Memory B cell (primary cell): ENCODE data around the gene SPATA6L.
"Not testable (repeated sequence)": the region's sequence is repeated elsewhere in the genome, so short reads cannot be mapped to it uniquely, and the experiment has no call there.

Experiments used
- ATAC-seq: fragments of 150-1000 bp; cut with Tn5 transposase; 2 replicates; pipeline ENCODE4 v1.10.0; 2021; ENCODE audit warnings: low read depth, mild to moderate bottlenecking, moderate library complexity
- DNase-seq, 2 donors: peaks; one replicate each; pipeline ENCODE4 v3.0.0; 2022; ENCODE audit warnings: low spot score in 2 of 2
- H3K27ac Mint-ChIP-seq: one replicate; pipeline ENCODE4 v1.8.0; 2022; ENCODE audit warnings: mild to moderate bottlenecking, moderate library complexity, mixed read lengths
- H3K27me3 Mint-ChIP-seq: one replicate; pipeline ENCODE4 v1.8.0; 2022; ENCODE audit warnings: mixed read lengths
- H3K36me3 Mint-ChIP-seq: one replicate; pipeline ENCODE4 v1.8.0; 2022; ENCODE audit warnings: mild to moderate bottlenecking, mixed read lengths
- H3K4me1 Mint-ChIP-seq: one replicate; pipeline ENCODE4 v1.8.0; 2022; ENCODE audit warnings: mixed read lengths
- H3K4me3 Mint-ChIP-seq: one replicate; pipeline ENCODE4 v1.8.0; 2022; ENCODE audit warnings: mild to moderate bottlenecking, moderate library complexity, mixed read lengths
- H3K9me3 Mint-ChIP-seq: one replicate; pipeline ENCODE4 v1.8.0; 2022; ENCODE audit warnings: mixed read lengths

SPATA6L gene

DNA sequence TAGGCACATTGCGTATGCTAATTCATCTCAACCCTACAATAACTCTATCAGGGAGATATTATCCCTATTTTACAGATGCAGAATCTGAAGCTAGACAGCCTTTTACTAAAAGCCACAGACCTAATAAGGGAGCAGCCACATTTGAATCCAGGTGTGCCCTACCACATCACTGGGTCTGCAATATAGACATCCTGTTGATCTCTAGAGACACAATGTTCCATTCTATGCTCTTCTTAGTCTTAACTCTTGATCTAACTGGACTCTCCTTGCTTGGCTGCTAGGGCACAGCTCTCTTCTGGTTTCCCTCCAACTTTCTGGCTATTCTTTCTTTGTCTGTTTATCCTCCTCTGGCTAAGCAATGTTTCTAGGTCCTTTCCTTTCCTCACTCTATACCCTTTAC is 1.4 kb upstream of the SPATA6L start:
- no peak for ATAC-seq
- H3K27me3 Mint-ChIP-seq, result peaks cover 6% of the 10 kb centered on the region
- H3K9me3 Mint-ChIP-seq, result no peaks in the 10 kb centered on the region
- no peaks in the 10 kb centered on the region for H3K36me3 Mint-ChIP-seq
- DNase-seq, result no peak
- no peak overlapping the region for H3K27ac Mint-ChIP-seq
- peaks cover 39% of the 10 kb centered on the region for H3K4me1 Mint-ChIP-seq
- H3K4me3 Mint-ChIP-seq, result no peak overlapping the region

DNA sequence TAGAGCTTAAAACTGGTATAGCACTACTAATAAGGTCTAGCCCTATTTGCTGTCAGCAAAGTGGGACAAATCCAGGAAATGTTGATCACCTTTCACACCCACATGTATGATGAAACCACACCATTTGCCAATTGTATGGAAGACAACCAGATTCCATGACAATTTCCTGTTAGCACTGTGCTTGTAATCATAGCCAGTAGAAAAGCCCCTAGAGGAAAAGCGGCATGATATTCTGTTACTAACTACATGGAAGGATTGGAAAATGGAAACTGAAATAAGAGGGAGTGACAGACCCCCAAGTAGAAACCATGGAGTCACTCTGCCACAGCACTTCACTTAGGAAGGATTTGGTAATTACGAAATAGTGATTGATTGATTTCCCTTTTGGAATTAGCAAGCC is 923 bp downstream of the SPATA6L start:
- Mint-ChIP-seq H3K27me3 (peaks cover 6% of the 10 kb centered on the region), H3K36me3 (no peaks in the 10 kb centered on the region), H3K4me1 (peaks cover 46% of the 10 kb centered on the region), H3K9me3 (no peaks in the 10 kb centered on the region), H3K27ac (no peak overlapping the region), H3K4me3 (peak overlapping the region; percentile 78)
- ATAC-seq (no peak), DNase-seq (no peak)

DNA sequence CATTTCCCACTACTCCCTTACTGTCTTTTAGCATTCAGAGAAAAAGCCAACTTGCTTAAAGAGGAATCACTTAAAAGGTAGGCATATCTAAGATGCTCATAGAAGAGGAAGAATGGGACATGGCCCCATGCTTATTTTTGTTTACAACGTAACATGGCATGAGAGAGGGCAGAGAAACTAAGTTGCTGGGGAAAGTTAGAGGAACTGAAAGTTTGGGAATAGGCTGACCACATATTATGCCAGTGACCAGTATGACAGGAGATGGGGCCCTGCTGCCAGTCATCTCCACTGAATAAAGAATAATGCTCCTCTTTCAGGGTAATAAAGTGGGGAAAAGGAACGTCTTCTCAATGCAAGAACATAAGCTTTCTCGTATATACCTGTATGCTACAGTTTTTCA is 2.3 kb downstream of the SPATA6L start:
- DNase-seq (no peak), ATAC-seq (no peak)
- H3K36me3 Mint-ChIP-seq, result no peaks in the 10 kb centered on the region
- peaks cover 46% of the 10 kb centered on the region for H3K4me1 Mint-ChIP-seq
- peaks cover 6% of the 10 kb centered on the region for H3K27me3 Mint-ChIP-seq
- no peaks in the 10 kb centered on the region for H3K9me3 Mint-ChIP-seq
- peak overlapping the region; percentile 19 for H3K4me3 Mint-ChIP-seq
- peak overlapping the region; percentile 25 for H3K27ac Mint-ChIP-seq

DNA sequence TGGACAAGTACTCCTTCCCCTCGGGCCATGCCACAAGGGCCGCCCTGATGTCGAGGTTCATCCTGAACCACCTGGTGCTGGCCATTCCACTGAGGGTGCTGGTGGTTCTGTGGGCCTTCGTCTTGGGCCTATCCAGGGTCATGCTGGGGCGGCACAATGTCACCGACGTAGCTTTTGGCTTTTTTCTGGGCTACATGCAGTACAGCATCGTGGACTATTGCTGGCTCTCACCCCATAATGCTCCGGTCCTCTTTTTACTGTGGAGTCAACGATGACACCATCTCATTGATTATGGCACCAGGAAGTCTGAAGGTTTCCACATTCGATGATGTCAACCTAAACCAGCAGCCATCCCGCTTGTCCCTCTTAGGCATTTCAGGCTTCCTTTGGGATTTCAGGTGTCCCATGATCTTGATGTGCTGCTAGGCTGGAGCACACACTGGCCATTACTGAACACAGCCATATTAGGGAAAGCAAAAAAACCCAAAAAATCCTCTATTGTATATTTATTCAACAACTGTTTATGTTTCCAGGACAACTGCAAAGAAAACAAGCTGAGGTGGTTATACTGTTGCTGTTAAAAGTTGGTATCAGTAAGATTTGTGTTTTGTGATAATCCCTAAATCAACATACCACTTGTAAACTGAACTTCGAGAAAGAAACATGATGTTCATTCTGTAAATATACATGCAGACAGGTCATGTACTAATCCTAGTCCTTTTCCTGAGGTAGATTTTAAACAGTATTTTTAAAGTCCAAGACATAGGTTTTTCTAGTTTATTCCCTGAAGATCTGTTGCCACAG is 3.1 kb downstream of the SPATA6L start:
- Mint-ChIP-seq H3K27me3 (peaks cover 2% of the 10 kb centered on the region), H3K4me3 (peak overlapping the region; percentile 87), H3K9me3 (no peaks in the 10 kb centered on the region), H3K36me3 (no peaks in the 10 kb centered on the region), H3K27ac (peak overlapping the region; percentile 25), H3K4me1 (peaks cover 46% of the 10 kb centered on the region)
- no peak for DNase-seq
- ATAC-seq, result peak; percentile 6

DNA sequence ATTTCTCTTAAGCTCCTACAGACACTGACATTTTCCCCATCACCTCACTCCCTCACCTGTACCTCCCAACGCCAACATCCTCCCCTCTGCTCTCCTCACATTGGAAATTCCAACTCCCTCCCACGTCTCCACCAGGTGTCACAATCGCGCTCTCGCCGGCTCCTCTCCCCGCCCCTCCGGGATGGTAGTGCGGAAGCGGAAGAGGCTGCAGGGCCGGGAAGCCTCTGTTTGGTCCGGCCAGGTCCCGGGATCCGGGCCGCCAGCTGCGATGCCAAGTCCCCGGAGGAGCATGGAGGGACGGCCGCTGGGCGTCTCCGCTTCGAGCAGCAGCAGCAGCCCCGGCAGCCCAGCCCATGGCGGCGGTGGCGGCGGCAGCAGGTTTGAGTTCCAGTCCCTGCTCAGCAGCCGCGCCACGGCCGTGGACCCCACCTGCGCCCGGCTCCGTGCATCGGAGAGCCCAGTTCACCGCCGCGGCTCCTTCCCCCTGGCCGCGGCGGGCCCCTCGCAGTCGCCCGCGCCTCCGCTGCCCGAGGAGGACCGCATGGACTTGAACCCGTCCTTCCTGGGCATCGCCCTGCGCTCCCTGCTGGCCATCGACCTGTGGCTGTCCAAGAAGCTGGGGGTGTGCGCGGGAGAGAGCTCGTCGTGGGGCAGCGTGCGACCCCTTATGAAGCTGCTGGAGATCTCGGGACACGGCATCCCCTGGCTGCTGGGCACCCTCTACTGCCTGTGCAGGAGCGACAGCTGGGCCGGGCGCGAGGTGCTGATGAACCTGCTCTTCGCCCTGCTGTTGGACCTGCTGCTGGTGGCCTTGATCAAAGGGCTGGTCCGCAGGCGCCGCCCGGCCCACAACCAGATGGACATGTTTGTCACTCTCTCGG is 3.9 kb downstream of the SPATA6L start, which contains the start of gene PLPP6:
TSS of gene PLPP6 (plus strand) at position 187 of the 881 bp plus-strand sequence. CDS start at position 269, 82 bp downstream.
- H3K36me3 Mint-ChIP-seq, result no peaks in the 10 kb centered on the region
- H3K4me3 Mint-ChIP-seq, result peak within 1 kb of the TSS; percentile 87
- no peaks in the 10 kb centered on the region for H3K9me3 Mint-ChIP-seq
- H3K27me3 Mint-ChIP-seq, result no peaks in the 10 kb centered on the region
- H3K27ac Mint-ChIP-seq, result peak within 1 kb of the TSS; percentile 68
- ATAC-seq (peak; percentile 75), DNase-seq (peak; percentile 50 to 58)
- H3K4me1 Mint-ChIP-seq, result peaks cover 43% of the 10 kb centered on the region

DNA sequence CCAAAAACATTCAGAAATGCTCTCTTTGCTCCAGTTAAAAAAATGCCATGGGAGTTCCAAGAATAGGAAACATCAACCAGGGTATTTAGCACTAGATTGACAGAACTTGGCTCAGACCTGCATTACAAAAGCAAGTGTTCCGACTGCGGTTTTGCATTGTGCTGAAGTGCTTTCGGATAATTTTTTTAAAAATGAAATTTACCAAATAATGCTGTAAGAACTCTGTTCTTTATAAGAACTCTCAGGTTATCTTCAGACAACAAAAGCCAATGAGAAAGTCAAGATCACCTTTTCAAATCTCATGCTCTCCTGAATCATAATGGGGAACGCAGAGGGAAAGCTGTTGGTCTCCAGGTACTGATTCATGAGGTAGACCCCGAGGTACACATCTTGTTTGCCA is 4.7 kb downstream of the SPATA6L start:
- Mint-ChIP-seq H3K36me3 (no peaks in the 10 kb centered on the region), H3K9me3 (no peaks in the 10 kb centered on the region), H3K4me1 (peaks cover 41% of the 10 kb centered on the region), H3K27me3 (no peaks in the 10 kb centered on the region), H3K27ac (peak overlapping the region; percentile 68), H3K4me3 (peak overlapping the region; percentile 87)
- no peak for ATAC-seq
- DNase-seq, result no peak

DNA sequence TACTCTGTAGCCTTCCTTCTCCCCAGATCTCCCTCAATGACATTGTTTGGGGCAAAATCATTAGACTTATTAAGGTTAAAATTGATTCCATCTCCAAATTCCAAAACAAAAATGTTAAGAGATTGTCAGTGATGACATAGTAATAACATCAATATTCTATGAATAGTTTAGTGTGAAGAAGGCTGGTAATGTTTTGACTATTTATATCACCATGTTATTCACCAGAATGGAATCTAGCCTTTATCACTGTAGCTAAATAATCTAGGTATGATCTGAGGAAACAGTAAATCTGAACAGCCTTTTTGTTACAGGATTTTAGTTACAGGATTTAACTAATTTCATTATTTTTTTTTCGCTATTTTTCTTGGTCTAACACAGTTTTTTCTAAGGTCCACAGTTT is 5.1 kb downstream of the SPATA6L start:
- H3K27ac Mint-ChIP-seq, result no peak overlapping the region
- ATAC-seq, result no peak
- no peaks in the 10 kb centered on the region for H3K27me3 Mint-ChIP-seq
- peaks cover 37% of the 10 kb centered on the region for H3K4me1 Mint-ChIP-seq
- no peak for DNase-seq
- H3K4me3 Mint-ChIP-seq, result no peak overlapping the region
- no peaks in the 10 kb centered on the region for H3K9me3 Mint-ChIP-seq
- H3K36me3 Mint-ChIP-seq, result no peaks in the 10 kb centered on the region

- not testable (repeated sequence) for DNase-seq, H3K36me3 Mint-ChIP-seq, H3K27ac Mint-ChIP-seq, H3K27me3 Mint-ChIP-seq, H3K9me3 Mint-ChIP-seq, ATAC-seq, H3K4me3 Mint-ChIP-seq
- H3K4me1 Mint-ChIP-seq, result peaks cover 32% of the 10 kb centered on the region
Observed at GRCh38 chr9:4660665-4661064, 5.6 kb downstream of the SPATA6L start.

GRCh38 chr9:4657426-4658159 is 8.7 kb downstream of the SPATA6L start:
- Mint-ChIP-seq H3K9me3 (no peaks in the 10 kb centered on the region), H3K4me3 (no peak overlapping the region), H3K27ac (no peak overlapping the region), H3K4me1 (peaks cover 7% of the 10 kb centered on the region), H3K27me3 (no peaks in the 10 kb centered on the region), H3K36me3 (no peaks in the 10 kb centered on the region)
- ATAC-seq (no peak), DNase-seq (no peak)

- Mint-ChIP-seq H3K4me1 (peaks cover 2% of the 10 kb centered on the region), H3K27ac (no peak overlapping the region), H3K9me3 (no peaks in the 10 kb centered on the region), H3K27me3 (no peaks in the 10 kb centered on the region), H3K4me3 (no peak overlapping the region), H3K36me3 (no peaks in the 10 kb centered on the region)
- DNase-seq, result no peak
- no peak for ATAC-seq
Observed at GRCh38 chr9:4656621-4657020, 9.7 kb downstream of the SPATA6L start.

- not testable (repeated sequence) for H3K4me1 Mint-ChIP-seq, DNase-seq, H3K36me3 Mint-ChIP-seq, H3K27me3 Mint-ChIP-seq, H3K27ac Mint-ChIP-seq, H3K4me3 Mint-ChIP-seq, ATAC-seq, H3K9me3 Mint-ChIP-seq
Observed at GRCh38 chr9:4656196-4656595, 10.1 kb downstream of the SPATA6L start.

DNA sequence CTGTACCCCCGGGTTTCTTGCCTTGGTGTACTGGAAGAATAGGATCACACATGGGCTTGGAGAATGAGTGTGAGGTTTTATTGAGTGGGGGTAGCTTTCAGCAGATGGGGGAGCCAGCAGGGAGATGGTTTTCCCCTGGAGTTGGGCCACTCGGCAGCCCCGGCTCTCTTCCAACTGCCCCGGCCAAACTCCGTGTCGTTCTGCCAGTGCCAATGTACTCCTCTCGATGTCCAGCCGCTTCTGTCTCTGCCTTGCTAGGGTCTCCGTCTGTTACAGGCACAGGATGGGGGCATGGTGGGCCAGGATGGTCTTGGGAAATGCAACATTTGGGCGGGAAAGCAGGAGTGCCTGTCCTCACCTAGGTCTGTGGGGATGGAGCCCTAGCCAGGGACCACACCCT is 11.7 kb downstream of the SPATA6L start:
- Mint-ChIP-seq H3K9me3 (no peaks in the 10 kb centered on the region), H3K27me3 (peaks cover 7% of the 10 kb centered on the region), H3K36me3 (no peaks in the 10 kb centered on the region), H3K4me3 (no peak overlapping the region), H3K27ac (no peak overlapping the region), H3K4me1 (no peaks in the 10 kb centered on the region)
- DNase-seq (no peak), ATAC-seq (no peak)

DNA sequence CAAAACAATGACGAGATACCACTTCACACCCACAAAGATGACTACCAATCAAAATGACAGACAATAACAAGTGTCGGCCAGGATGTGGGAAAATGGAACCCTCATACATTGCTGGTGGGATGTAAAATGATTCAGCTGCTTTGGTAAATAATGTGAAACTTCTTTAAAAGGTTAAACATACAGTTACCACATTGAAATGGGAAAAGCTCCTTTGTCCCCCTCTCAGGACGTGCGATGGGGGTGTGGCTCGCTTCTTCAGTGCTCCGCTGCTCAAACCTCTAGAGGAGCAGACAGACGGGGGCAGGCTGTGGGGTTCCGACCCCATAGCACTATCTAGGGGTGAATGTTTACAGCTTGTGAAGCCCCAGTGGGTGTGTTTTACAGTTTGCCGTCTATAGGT is 12.2 kb downstream of the SPATA6L start:
- ATAC-seq, result no peak
- Mint-ChIP-seq H3K27ac (no peak overlapping the region), H3K27me3 (peaks cover 7% of the 10 kb centered on the region), H3K4me1 (no peaks in the 10 kb centered on the region), H3K9me3 (no peaks in the 10 kb centered on the region), H3K36me3 (no peaks in the 10 kb centered on the region), H3K4me3 (no peak overlapping the region)
- no peak for DNase-seq

GRCh38 chr9:4642351-4642750 is 23.9 kb downstream of the SPATA6L start:
- peaks cover 2% of the 10 kb centered on the region for H3K4me1 Mint-ChIP-seq
- DNase-seq, result no peak
- H3K9me3 Mint-ChIP-seq, result no peaks in the 10 kb centered on the region
- H3K27me3 Mint-ChIP-seq, result peaks cover 3% of the 10 kb centered on the region
- ATAC-seq, result no peak
- H3K4me3 Mint-ChIP-seq, result no peak overlapping the region
- H3K27ac Mint-ChIP-seq, result no peak overlapping the region
- no peaks in the 10 kb centered on the region for H3K36me3 Mint-ChIP-seq
